Heart right ventricle (tissue), 16 donors: Measurements from ENCODE around the gene HOXC11. TPM values are rescaled to one million over a fixed set of nuclear protein-coding genes. Genes with fewer than 3 reads are reported as not detected.

Experiments
- ATAC-seq, 8 donors: fragments of 200-7000 bp; cut with Tn5 transposase; one replicate each; pipeline ENCODE4 v1.9.1; 2020; ENCODE audit warnings: mild to moderate bottlenecking in 8 of 8, moderate library complexity in 8 of 8, moderate number of reproducible peaks in 1 of 8
- DNase-seq, 2 donors: peaks; one replicate each; pipeline ENCODE4 v3.0.0-alpha.2; 2020
- H3K27ac ChIP-seq, 10 donors: fragments of 200-600 bp; sonication (generic) in 2 of 10; one replicate each; pipeline versions ENCODE4 v1.5.0 to v1.8.0; 2020 to 2022; ENCODE audit warnings: mild to moderate bottlenecking in 3 of 10
- H3K27me3 ChIP-seq, 7 donors: fragments of 200-600 bp; one replicate each; pipeline ENCODE4 v1.8.0; 2021 to 2022; ENCODE audit warnings: mild to moderate bottlenecking in 2 of 7
- H3K36me3 ChIP-seq, 9 donors: fragments of 200-600 bp; sonication (generic) in 1 of 9; one replicate each; pipeline versions ENCODE4 v1.5.0 to v1.8.0; 2020 to 2022; ENCODE audit warnings: mild to moderate bottlenecking in 2 of 9
- H3K4me1 ChIP-seq, 9 donors: fragments of 200-600 bp; sonication (generic) in 1 of 9; one replicate each; pipeline versions ENCODE4 v1.5.0 to v1.8.0; 2020 to 2022; ENCODE audit warnings: mild to moderate bottlenecking in 4 of 9
- H3K4me3 ChIP-seq, 10 donors: fragments of 200-600 bp; sonication (generic) in 2 of 10; one replicate each; pipeline versions ENCODE4 v1.5.0 to v1.8.0; 2020 to 2022; ENCODE audit warnings: mild to moderate bottlenecking in 7 of 10, moderate library complexity in 2 of 10
- H3K9me3 ChIP-seq, 11 donors: fragments of 200-600 bp in 10 of 11; sonication (generic) in 2 of 11; one replicate each; pipeline versions ENCODE4 v1.5.0 to v1.8.0; 2013 to 2022; ENCODE audit warnings: mild to moderate bottlenecking in 2 of 11, control low read depth in 1 of 11, moderate library complexity in 1 of 11
- WGBS, 2 donors: extraction: QIAGEN DNeasy Blood & Tissue Kit; methylation state at CpG; one replicate each; pipeline ENCODE4 v1.1.7; 2013; ENCODE audit warnings: inconsistent platforms in 1 of 2; 5-methylcytosine and 5-hydroxymethylcytosine counted together
- intact Hi-C, 10 donors: fragments of 100-400 bp; cut with DNase I; formaldehyde crosslinking; loops; one replicate each; pipeline versions ENCODE4 v1.11.1 to v1.14.2; 2022
- polyA plus RNA-seq, 2 donors: library from polyadenylated mRNA; stranded (reverse); fragments of 200-250 nt; gene quantifications; one replicate each; pipeline ENCODE4 v1.2.3, GENCODE V29; 2013
- total RNA-seq, 10 donors: library from RNA; stranded (reverse); fragmentation: NEBNext Ultra II Directional in 3 of 10; extraction: Animal tissue kit (Norgen Biotek cat#: 25700) in 3 of 10; gene quantifications; one replicate each; pipeline versions ENCODE4 v1.2.1 to v1.2.4, GENCODE V29; 2021 to 2023
- TF ChIP-seq, protein P1 (sequence below), 9 donors: fragments of 200-600 bp; sonication (generic) in 2 of 9; IDR thresholded peaks; one replicate each; pipeline versions ENCODE4 v1.5.0 to v1.8.0; 2021 to 2022; ENCODE audit warnings: antibody characterized with exemption in 9 of 9, mild to moderate bottlenecking in 5 of 9, moderate library complexity in 1 of 9
- donor health status: Arrhythmogenic right ventricular cardiomyopathy.
- donor health status: ischemic (EF 13 %, LVEDD 7.1; RV severe dilation, severe dysfunction).
- donor health status: healthy with polysubstance abuse.
- donor health status: DM: no; HTN: yes; CAD: no.
- donor health status: DM: no; HTN: no; CAD: no.
- donor health status: ischemic (EF 25% LVEDD 6.9; RV normal size, moderate dysfunction).
- donor health status: ischemic (EF 25% LVEDD 5.7; RV mildly dilated, moderate dysfunction).
- donor health status: healthy.
- donor health status: DM: yes; HTN: yes; CAD: no.
- donor health status: Ischemic cardiomyopathy.
- donor health status: ischemic (EF 35%, LVEDD 5.7; RV mildly dilated, moderate dysfunction).
- donor health status: nonischemic (EF 11% LVEDD 7.7; RV severe dilation, severe dysfunction).
- donor health status: DM: yes; HTN: yes; CAD: no.
- donor health status: PGD.
- donor health status: ischemic (EF 29% LVEDD 5.4; RV normal size, mild dysfunction).
- donor health status: nonischemic (EF 23%, LVEDD 6.1; RV moderate dilation, normal function).

The HOXC11 gene
- total and polyA plus RNA-seq, 12 donors = not detected

DNA sequence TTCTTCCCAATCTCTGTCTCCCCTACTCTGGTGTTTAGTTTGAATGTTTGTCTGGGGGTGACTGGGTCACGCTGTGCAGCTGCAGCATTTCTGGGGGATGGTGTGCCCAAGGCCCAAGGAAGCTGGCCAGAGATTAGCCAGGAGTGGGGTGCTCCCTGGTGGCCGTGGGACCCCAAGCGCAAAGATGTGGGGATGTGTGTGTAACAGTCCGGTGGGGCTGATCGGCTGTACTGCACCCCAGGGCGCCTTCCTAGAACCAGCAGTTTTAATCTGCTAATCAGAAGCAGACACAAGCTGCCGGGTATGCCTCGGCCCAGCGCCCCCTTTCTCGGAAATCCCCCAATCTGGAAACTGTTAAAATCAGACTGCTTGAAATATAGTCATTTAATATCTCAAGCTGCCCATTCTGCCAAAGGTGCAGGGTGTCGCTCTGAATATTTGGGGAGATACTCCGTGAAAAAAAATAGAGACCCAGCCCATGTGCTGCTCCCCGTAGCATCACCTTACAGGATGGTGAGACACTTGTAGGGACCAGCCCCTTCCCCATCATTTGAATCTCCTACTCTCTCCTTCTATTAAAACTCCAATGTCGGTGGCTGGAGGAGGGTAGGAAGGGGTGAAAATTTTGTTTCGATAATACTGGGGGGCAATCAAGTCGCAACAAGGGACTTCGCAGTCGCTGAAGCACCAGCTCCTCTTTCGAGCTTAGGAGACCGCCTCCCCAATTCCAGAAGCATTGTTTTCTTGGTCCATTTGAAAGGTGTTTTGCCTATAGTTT, 31.3 kb downstream of the HOXC11 start:
- no peak overlapping the region for H3K27ac ChIP-seq
- intact Hi-C loops = loop anchor here in 2 of 10 donors (2.0 to 10.0 kb wide), 2 partner anchors 203 to 371 kb away; no protein-coding TSS in a partner anchor
- H3K4me3 ChIP-seq = no peak overlapping the region
- DNase-seq (no peak), ATAC-seq (no peak)
- peaks cover 0 to 5% (median 0%) of the 10 kb centered on the region in 9 donors for H3K36me3 ChIP-seq
- peaks cover 8 to 31% (median 25%) of the 10 kb centered on the region in 9 donors for H3K4me1 ChIP-seq
- H3K27me3 ChIP-seq = peaks cover 37 to 98% (median 97%) of the 10 kb centered on the region in 7 donors
- WGBS, 2 donors = 17 to 26% methylated on average over 20 of the region's 20 CpGs
- H3K9me3 ChIP-seq = no peaks in the 10 kb centered on the region
- TF ChIP-seq, protein P1, sequence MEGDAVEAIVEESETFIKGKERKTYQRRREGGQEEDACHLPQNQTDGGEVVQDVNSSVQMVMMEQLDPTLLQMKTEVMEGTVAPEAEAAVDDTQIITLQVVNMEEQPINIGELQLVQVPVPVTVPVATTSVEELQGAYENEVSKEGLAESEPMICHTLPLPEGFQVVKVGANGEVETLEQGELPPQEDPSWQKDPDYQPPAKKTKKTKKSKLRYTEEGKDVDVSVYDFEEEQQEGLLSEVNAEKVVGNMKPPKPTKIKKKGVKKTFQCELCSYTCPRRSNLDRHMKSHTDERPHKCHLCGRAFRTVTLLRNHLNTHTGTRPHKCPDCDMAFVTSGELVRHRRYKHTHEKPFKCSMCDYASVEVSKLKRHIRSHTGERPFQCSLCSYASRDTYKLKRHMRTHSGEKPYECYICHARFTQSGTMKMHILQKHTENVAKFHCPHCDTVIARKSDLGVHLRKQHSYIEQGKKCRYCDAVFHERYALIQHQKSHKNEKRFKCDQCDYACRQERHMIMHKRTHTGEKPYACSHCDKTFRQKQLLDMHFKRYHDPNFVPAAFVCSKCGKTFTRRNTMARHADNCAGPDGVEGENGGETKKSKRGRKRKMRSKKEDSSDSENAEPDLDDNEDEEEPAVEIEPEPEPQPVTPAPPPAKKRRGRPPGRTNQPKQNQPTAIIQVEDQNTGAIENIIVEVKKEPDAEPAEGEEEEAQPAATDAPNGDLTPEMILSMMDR (IDR thresholded peaks at IDR 0.05) = no peak

DNA sequence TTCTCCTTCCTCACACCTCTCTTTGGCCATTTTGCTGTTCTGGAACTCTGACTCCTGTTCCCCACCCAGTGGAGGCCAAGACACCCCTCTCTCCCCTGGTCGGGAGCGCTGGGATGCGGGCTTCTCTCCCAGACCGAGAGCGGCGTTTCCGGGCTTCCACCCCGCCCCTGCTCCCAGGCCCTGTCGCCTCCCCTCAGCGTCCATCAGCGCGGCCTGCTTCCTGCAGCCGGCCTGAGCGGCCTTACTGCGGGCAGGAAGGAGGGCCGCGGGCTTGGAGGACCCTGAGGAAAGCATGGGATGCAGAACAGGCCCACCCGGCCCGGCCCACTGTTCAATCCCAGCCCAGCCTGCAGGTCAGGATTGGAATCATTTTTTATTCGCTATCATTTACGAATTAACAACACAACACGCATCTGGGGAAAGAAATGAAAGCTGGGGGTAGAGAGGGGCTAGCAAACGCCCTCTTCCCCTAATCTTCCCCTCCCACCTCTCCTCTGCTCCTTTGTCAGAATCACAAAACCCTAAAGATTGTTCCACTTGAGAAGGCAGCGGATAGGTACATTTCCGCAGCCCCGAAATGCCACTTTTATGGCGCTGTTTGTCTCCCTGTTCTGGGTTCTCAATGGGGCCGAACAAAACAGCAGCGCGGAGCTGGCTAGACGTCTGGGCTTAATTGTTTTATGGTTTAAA, 32.1 kb downstream of the HOXC11 start:
- peaks cover 44 to 98% (median 97%) of the 10 kb centered on the region in 7 donors for H3K27me3 ChIP-seq
- peaks cover 0 to 5% (median 0%) of the 10 kb centered on the region in 9 donors for H3K36me3 ChIP-seq
- peaks cover 9 to 28% (median 24%) of the 10 kb centered on the region in 9 donors for H3K4me1 ChIP-seq
- no peak overlapping the region for H3K27ac ChIP-seq
- ATAC-seq = no peak
- TF ChIP-seq, protein P1 (IDR thresholded peaks at IDR 0.05) = no peak
- DNase-seq = no peak
- intact Hi-C loops = loop anchor here in 5 of 10 donors (2.0 to 10.0 kb wide), 4 partner anchors 197 to 370 kb away; no protein-coding TSS in a partner anchor
- no peaks in the 10 kb centered on the region for H3K9me3 ChIP-seq
- H3K4me3 ChIP-seq = no peak overlapping the region
- WGBS, 2 donors = 11 to 16% methylated on average over 31 of the region's 31 CpGs

DNA sequence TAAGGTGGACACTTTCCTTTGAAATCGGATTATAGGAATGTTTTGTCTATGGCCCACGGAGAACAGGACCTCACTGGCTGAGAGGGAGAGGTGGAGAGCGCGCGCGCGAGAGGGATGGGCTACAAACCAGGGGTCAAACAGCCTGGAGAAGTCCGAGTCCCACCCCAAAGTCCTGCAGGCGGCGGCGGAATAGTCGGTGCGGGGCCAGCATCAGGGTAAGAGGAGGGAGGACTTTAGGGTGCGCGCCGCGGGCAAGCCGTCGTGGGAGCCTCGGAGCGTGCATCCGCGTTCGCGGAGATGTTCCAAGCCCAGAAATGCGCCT, 32.6 kb downstream of the HOXC11 start:
- intact Hi-C loops = loop anchor here in 5 of 10 donors (2.0 to 10.0 kb wide), 4 partner anchors 197 to 369 kb away; no protein-coding TSS in a partner anchor
- DNase-seq (no peak), ATAC-seq (no peak)
- peaks cover 0 to under 1% (median 0%) of the 10 kb centered on the region in 9 donors for H3K36me3 ChIP-seq
- peaks cover 44 to 98% (median 97%) of the 10 kb centered on the region in 7 donors for H3K27me3 ChIP-seq
- no peak overlapping the region for H3K4me3 ChIP-seq
- 5 to 7% methylated on average over 26 of the region's 26 CpGs for WGBS, 2 donors
- H3K9me3 ChIP-seq = no peaks in the 10 kb centered on the region
- peaks cover 6 to 23% (median 18%) of the 10 kb centered on the region in 9 donors for H3K4me1 ChIP-seq
- H3K27ac ChIP-seq = no peak overlapping the region
- TF ChIP-seq, protein P1 (IDR thresholded peaks at IDR 0.05) = no peak

DNA sequence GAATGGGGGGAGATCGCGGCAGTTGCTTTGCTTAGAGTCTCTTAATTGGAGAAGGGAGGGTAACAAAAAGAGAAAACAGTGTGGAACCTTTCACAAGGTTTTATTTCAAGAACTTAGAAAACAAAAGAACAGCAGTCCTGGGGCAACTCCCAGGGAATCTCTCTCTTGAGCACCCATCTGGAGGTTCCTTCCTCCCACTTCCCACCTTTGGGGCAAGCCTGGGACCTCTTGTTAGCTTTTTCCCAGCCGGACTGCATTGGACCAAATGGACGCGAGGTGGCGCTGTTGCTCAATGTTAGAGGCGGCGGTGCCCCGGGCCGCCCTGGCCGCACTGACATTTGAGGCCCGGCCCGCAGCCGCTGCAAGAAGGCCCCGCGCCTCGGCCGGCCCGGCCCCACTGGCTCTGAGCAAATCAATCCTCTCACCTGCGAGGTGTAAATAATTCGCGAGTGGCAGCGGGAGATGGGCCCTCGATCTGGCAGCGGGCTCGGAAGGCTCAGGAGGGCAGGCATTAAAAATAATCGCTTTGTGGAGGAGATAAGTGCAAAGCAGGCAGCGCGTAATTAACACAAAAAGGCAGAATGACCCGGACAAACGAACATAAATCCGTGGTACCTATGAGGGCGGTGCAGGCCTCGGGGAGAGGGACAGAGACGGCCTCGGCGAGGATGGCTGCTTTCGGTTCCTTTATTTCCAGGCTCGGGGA, 33.1 kb downstream of the HOXC11 start:
- ATAC-seq (peak; percentile 85 to 95 (median 91)), DNase-seq (peak; percentile 85 to 88)
- Histone ChIP-seq H3K4me1 (peaks cover 6 to 20% (median 16%) of the 10 kb centered on the region in 9 donors), H3K27ac (no peak overlapping the region), H3K27me3 (peaks cover 43 to 98% (median 97%) of the 10 kb centered on the region in 7 donors), H3K4me3 (peak overlapping the region in 8 of 10 donors; percentile 17 to 44 (median 39)), H3K36me3 (no peaks in the 10 kb centered on the region), H3K9me3 (no peaks in the 10 kb centered on the region)
- intact Hi-C loops = loop anchor here (1.0 to 10.0 kb wide), 9 partner anchors 185 to 369 kb away; no protein-coding TSS in a partner anchor
- 5% methylated on average over 39 of the region's 39 CpGs for WGBS, 2 donors
- TF ChIP-seq, protein P1 (IDR thresholded peaks at IDR 0.05) = peak; percentile 87 to 96 (median 93)
